ENCODE results near the gene UHRF1. TPM values are rescaled to one million over a fixed set of nuclear protein-coding genes. Genes with fewer than 3 reads are reported as not detected.
A peak's percentile ranks its signal among the peaks of the same experiment; 100 is the strongest.
"Not testable (repeated sequence)": the region's sequence is repeated elsewhere in the genome, so short reads cannot be mapped to it uniquely, and the experiment has no call there.

Gene UHRF1
- total RNA-seq, 1 donor from 2014 or later: 23.3 TPM

DNA sequence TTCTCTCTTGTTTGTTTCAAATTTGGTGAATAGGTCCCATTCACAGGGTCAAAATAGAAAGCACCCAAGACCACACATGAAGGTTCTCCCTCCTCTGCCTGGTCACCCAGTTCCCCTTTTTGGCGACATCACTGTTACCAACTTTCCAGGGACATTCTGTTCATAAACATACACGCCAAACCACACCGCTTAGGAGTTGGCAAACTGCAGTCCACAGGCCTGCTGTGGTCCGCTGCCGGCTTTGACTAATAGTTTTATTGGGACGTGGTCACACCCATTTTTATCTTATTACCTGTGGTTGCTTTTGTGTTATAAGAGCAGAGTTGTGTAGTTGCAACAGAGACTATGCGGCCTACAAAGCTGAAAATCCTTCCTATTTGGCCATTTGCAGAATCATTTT, 24.2 kb downstream of the UHRF1 start:
- DNase-seq (ENCODE audit: low read depth): peak; percentile 49

DNA sequence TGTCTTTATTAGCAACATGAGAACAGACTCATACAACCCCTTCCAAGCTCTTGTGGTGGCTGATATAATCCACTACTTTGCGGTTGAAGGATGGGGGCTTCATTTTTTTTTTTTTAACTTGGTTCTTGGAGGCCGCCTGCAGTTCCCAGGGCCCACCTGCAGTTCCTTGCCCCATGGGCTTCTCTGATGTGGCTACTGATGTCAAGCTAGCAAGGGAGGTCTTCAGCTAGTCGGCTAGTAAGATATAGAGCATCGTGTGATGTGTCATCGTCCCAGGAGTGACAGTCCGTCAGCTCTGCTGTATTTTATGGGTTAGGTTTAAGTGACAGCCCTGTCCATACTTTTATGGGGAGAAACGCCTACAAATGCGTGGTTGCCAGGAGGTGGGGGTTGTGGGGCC, 26.1 kb downstream of the UHRF1 start:
- no peak for DNase-seq (ENCODE audit: low read depth)

DNA sequence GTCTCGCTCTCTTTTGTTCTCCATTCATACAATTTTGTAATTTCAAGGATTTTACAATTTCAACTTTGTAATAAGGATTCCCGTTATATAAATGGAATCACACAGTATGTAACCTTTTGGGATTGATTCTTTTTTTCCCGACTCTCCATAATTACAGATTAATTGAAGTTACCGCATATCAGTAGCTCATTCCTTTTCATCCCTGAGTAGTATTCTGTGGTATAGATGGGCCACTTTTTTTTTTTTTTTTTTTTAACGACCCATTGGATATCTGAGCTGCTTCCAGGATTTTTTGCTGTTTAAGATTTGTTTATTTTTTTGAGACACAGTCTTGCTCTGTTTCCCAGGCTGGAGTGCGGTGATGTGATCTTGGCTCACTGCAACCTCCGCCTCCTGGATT, 27.8 kb downstream of the UHRF1 start:
- no peak for DNase-seq (ENCODE audit: low read depth)

DNA sequence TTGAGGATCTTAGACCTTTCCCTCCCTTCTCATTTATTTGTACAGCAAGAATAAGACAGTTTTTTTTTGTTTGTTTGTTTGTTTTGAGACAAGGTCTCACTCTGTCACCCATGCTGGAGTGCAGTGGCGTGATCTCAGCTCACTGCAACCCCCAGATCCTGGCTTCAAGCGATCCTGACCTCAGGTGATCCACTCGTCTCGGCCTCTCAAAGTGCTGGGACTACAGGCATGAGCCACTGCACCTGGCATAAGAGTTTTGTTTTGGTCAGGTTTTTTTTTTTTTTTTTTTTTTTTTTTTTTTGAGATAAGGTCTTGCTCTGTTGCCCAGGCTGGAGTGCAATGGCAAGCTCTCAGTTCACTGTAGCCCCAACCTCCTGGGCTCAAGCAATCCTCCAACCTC, 29.2 kb downstream of the UHRF1 start:
- DNase-seq (ENCODE audit: low read depth): not testable (repeated sequence)

DNA sequence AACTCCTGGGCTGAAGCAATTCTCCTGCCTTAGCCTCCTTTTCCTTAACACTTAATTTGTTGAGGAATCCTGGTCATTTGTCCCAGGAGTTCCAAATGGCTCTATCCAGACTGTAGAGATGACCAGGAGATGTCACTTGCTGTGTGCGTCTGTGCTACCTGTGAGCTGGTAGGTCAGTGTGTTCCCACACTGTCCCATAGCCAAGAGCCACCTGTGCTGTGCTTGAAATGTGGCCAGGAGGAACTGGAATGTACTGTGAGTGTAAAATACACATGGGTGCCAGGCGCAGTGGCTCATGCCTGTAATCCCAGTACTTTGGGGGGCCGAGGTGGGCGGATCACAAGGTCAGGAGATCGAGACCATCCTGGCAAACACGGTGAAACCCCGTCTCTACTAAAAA, 30.2 kb downstream of the UHRF1 start:
- no peak for DNase-seq (ENCODE audit: low read depth)

DNA sequence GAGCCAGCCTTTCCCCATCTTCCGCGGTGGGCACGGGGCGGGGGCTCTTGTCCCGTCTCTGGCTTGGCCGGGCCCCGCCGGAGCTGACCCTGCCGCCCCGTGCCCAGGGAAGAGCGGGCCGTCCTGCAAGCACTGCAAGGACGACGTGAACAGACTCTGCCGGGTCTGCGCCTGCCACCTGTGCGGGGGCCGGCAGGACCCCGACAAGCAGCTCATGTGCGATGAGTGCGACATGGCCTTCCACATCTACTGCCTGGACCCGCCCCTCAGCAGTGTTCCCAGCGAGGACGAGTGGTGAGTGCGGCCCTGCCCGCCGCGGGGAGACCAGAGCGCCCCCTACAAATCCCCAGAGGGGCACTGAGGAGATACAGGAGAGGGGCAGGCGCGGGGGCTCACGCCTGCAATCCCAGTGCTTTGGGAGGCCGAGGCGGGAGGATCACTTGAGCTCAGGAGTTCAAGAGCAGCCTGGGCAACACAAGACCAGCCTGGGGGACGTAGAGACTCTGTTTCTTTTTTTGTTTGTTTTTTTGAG, 32.4 kb downstream of the UHRF1 start:
- not testable (repeated sequence) for DNase-seq (ENCODE audit: low read depth)

DNA sequence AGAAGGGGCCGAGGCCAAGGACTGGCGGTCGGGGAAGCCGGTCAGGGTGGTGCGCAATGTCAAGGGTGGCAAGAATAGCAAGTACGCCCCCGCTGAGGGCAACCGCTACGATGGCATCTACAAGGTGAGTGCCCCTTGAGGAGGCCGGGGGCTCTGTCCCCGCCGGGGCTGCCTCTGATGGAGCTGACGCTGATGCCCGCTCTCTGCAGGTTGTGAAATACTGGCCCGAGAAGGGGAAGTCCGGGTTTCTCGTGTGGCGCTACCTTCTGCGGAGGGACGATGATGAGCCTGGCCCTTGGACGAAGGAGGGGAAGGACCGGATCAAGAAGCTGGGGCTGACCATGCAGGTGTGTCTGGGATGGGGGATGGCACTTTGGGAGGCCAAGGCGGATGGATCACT, 41.3 kb downstream of the UHRF1 start:
- DNase-seq (ENCODE audit: low read depth): not testable (repeated sequence)

DNA sequence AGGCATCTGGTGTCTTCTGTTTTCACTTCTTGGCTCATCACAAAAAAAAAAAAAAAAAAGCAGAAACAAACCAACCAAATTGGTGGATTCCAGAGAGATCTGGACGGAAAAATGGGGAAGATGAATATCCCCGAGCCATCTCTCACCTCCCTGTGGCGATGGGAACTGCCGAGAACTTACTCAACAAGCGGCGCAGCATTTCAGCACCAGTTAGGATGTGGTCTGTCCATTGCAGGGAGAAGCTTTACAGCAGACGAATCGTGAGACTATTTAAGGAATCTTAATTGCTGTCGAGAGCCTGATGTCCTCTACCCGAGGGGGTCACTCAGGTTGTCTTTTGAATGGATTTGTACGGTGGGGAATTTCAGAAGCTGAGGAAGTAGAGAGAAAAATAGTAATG, 42.4 kb downstream of the UHRF1 start:
- DNase-seq (ENCODE audit: low read depth): no peak

DNA sequence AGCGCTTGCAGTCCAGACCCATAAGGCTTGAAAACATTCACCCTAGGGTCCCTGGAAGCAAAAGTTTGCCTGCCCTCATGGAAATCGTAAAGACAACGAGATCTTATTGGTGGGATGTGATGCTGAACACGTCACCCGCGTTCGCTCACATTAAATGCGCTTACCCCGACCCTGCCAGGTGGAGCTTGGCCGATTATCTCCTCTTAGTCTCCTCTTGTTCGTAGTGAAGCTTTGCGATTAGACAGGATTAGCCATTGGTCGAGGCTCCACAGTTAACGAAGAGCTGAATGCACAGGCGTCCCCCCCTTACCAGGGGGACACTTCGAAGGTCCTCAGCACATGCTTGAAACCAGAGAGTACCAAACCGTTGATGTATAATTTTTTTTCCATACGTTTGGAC, 43.6 kb downstream of the UHRF1 start:
- no peak for DNase-seq (ENCODE audit: low read depth)

DNA sequence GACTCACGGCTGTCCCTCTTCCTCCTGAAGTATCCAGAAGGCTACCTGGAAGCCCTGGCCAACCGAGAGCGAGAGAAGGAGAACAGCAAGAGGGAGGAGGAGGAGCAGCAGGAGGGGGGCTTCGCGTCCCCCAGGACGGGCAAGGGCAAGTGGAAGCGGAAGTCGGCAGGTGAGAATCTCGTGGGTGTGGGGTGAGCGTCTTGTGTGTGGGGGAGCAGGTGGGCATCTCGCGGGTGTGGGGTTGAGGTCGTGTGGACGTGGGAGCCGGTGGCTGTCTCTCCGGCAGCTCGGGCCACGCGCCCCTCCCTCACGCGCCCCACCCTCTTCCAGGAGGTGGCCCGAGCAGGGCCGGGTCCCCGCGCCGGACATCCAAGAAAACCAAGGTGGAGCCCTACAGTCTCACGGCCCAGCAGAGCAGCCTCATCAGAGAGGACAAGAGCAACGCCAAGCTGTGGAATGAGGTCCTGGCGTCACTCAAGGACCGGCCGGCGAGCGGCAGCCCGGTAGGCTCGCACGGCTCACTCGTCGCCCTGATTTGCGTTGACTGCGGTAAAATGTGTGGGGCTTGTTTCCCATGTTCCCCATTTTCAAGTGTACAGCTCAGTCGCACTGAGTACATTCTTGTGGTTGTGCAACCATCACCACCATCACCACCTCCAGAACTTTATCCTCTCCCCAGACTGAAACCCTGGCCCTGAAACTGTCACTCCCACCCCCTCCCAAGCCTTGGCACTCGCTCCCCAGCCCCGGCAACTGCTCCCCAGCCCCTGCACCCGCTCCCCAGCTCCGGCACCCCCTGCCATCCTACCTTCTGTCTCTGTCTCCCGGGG, 45.2 kb downstream of the UHRF1 start:
- not testable (repeated sequence) for DNase-seq (ENCODE audit: low read depth)

DNA sequence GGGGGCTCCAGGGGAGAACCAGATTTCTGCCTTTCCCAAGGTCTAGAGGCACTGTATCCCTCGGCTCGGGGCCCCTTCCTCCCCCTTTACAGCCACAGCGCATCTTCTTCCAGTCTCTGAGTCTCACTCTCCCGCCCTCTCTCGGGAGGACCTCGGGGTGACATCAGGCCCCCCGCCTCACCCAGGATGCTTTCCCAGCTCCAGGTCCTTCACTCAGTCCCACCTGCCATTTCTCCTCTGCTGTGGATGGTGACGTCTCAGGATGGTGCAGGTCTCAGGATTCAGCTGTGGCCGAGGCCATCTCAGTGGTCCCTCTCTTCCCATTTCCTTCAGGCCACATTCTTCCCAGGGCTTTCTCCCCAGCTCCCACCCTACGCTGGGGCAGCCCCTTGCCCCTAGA, 46.0 kb downstream of the UHRF1 start:
- DNase-seq (ENCODE audit: low read depth): no peak

DNA sequence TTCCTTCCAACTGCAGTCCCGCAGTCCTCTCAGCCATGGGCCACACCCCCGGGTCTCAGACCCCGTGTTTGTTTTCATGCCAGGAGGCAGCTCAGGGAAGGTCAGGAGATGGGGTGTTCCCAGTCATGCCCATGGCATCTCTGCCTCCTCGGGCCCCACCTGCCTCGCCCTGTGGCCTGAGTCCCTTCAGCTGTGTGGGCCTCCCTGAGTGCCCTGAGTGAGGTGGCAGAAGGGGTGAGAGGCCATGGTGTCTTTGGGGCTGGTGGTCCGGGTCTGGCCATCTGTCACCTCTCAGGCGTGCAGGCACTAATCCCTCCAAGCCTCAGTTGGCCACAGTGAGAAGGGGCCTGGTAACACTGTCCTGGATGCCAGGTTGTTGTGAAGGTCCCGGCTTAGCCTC, 48.7 kb downstream of the UHRF1 start:
- DNase-seq (ENCODE audit: low read depth): peak; percentile 78

DNA sequence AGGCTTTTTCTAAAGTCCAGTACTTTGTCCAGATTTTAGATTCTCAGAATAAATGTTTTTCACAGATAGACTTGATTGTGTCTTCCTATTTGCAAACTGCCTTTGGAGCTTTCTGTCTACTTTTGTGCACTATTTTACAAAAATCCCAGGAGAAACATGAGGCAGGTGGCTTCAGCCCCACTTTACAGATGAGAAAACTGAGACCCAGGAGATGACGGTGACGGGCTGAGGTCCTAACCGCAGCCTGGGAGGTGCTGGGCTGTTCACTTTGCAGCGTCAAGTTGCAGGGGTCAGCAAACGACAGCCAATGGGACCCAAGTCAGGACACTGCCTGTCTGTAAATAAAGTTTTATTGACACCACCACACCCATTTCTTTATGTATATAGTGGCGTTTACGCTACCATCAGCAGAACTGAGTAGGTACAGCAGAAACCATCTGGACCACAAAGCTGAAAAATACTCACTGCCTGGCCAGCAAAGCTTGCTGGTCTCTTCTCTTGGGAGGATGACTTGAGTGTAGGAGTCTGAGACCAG, 52.9 kb downstream of the UHRF1 start:
- no peak for DNase-seq (ENCODE audit: low read depth)

DNA sequence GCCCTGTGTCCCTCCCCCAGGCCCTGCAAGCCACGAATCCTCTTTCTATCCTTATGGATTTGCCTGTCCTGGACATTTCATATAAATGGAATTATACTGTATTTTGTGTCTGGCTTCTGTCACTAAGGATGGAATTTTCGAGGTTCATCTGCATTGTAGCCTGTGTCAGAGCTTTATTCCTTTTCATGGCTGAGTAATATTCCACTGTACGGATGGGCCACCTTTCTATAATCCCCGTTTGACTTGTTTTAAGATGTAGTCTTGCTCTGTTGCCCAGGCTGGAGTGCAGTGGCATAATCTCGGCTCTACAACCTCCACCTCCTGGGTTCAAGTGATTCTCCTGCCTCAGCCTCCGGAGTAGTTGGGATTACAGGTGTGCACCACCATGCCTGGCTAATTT, 55.8 kb downstream of the UHRF1 start:
- DNase-seq (ENCODE audit: low read depth): no peak

DNA sequence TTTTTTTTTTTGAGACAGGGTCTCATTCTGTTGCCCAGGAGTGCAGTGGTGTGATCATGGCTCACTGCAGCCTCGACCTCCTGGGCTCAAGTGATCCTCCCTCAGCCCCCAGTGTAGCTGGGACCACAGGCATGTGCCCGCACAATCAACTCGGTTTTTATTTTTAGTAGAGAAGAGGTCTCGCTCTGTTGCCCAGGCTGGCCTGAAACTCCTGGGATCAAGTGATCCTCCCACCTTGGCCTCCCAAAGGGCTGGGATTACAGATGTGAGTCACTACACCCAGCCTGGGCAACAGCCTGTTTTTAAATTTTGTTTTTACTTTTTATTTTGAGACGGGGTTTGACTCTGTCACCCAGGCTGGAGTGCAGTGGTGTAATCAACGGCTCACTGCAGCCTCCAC, 57.3 kb downstream of the UHRF1 start:
- no peak for DNase-seq (ENCODE audit: low read depth)

DNA sequence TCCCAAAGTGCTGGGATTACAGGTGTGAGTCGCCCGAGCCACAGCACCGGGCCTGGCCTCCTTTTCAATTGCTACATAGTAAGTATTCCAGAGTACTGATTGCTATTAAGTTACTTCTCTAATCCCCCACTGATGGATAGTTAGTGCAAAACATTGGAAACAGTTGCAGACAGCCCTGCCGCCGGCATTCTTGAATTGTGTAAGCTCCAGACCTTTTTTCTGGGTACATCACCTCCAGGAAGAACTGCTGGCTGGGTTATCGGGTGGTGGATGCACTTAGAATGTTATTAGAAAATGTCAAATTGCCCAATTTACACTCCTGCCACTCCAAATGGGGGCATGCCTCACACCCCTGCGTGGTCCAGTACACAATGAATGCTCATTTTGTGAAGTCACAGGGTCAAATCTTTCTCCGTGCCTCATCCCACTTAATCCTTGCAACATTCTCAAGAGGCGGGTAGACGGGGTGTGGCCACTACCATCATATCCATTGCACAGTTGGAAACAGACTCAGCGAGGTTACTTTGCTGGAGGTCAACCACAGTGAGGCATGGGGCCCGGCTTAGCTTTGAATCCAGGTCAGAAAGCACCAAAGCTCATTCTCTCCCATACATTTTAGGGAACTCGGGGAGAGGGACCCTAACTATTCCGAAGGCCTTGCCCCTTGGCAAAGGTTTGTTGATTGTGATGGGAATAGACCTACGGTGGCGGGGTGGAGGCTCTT, 58.6 kb downstream of the UHRF1 start:
- peak; percentile 62 for DNase-seq (ENCODE audit: low read depth)

DNA sequence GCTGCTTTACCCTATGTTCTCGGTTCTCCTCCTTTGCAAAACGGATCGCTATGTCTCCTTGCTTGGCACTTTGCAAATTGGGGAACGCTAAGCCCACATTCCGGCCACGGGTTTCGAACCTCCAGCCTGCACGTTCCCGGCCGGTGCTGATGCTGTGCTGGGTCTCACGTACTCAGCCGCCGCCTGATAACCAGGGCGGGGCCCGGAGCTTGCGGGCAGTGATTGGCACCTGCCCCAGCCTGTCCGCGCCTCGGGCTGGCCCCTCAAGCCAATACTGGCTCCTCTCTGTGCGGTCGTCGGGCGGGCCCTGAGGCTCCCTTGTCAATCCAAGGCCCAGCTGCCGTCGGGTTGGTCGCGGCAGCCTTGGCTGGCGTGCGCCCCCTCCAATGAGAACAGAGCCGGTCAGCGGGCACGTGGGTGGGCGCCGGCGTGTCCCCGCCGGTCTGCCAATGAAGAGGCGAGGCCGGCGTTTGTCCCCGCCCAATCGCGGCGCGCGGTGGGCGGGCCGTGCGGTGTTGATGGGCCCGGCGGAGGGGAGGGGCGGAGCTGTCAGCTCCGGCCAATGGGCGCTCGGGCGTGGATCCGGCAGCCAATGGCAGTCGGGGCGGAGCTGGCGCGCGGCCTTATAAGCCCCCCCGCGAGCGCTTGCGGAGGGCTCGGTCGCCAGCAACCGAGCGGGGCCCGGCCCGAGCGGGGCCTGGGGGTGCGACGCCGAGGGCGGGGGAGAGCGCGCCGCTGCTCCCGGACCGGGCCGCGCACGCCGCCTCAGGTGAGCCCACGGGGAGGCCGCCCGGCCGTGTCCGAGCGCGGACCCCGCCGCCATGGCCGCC, 59.4 kb downstream of the UHRF1 start, which contains the start of gene KDM4B:
TSS of gene KDM4B (plus strand) at position 652 of the 830 bp plus-strand sequence. CDS start 63,778 bp downstream, outside the sequence.
- DNase-seq (ENCODE audit: low read depth): peak; percentile 99

DNA sequence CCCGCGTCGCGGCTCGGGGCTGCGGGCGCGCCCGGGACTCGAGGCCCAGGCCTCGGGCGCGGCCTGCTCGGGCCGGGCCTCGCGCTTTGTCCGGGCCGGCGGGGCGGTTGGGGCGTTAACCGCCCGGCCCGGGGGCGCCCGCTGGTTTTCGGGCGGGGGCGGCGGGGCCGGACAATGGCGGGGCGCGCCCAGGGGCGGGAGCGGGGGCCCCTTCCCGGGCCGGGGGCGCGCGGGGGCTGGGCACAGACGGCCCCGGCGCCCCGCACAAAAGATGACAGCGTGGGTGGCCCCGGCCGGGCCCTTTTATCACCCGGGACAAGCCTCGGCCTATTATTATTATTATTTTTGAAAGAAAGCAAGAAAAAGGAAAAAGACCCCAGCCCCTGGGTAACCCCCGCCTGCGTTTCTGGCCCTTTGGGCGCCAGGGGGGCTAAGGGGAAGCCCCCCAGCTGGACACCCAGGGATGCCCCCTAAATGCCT, 60.0 kb downstream of the UHRF1 start:
- DNase-seq (ENCODE audit: low read depth): no peak

DNA sequence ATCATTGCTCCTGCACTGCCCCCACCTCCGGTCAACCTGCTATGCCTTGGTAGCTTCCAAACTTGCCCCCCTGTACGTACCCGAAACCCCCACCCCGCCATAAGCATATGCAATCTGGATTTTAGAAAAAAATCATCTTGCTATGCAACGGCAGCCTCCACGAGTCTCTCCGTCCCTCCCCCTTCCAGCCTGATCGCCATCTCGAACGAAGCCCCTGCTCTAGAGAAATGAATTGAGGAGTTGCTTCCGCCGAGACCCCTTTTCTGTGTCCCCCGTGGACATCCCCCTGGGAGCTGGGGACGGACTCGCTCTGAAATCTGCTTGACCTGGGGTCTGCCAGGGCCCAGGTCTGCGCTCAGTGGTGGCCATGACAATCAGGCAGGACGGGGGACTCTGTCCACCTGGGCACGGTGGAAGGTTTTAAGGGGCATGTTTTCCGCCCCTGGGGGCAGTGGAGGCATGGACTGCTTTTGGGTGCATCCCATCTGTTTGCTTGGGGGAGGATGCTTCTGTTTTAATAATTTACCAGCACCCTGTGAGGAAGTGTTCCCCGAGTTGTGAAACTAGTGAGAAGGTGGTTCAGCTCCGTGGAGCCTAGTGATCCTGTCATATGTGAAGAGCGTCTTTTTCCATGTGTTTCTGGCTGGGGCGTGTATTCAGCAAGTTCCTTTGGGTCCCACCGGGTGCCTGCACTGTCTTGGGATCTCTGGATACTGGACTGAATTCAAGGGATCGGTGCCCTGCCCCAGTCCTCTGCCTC, 60.7 kb downstream of the UHRF1 start:
- no peak for DNase-seq (ENCODE audit: low read depth)

Measured in myocyte (in vitro differentiated cells).